Stimulated activated CD4-positive, alpha-beta T cell treated with anti-CD3 and anti-CD28 coated beads, Interleukin-4, amount 100 ng/mL, for 1 hour (primary cell): Measurements from ENCODE around the gene GRPR.

ENCODE experiments used
- DNase-seq: peaks from one replicate; pipeline ENCODE4 v3.0.0-alpha.2; 2020

GRPR gene

DNA sequence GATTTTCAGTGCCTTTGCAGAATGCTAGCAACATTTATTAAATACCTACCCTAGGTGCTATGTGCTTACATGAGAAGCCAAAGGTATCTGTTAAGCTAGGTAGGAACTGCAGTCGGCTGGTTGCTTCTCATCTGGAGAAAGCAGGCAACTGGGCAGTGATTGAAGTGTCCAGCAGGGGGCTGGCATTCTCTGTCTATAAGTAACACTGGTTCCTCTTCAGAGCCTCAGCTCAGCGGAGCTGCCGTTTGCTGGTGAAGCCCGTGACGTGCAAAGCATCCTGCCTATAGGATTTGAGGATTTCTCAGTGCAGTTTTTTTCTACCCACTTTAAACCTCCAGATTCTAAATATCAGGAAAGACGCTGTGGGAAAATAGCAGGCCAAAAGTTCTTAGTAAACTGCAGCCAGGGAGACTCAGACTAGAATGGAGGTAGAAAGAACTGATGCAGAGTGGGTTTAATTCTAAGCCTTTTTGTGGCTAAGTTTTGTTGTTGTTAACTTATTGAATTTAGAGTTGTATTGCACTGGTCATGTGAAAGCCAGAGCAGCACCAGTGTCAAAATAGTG lies at the start of gene GRPR:
Gene GRPR, plus strand, starts transcription at position 344 of the 565 bp plus-strand sequence. CDS start 389 bp downstream, outside the sequence.
- DNase-seq, result peak; percentile 53

GRCh38 chrX:16075087-16075486 lies 48.3 kb upstream of the GRPR start:
- no peak for DNase-seq

GRCh38 chrX:16076834-16077233 lies 46.5 kb upstream of the GRPR start:
- DNase-seq, result no peak

DNA sequence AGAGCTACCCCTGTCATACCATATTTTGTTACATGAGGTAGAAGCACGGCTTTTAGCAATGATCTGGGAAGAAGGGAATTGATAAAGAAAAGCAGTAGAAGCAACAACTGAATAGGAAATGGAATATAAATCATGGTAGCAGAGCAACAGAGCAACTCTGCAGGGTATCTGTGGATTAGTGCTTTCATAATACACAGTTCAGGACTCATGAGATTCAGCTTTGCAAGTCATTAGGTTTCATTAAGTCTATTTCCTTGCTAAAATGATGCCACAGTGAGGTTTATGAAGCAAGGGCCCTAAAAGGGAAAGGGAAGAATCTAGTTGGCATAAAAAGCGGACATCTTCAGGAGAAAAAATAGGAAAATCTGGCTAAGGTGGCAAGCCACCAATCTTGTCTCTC lies 45.6 kb upstream of the GRPR start:
- DNase-seq, result no peak

- no peak for DNase-seq
Observed at GRCh38 chrX:16081357-16081756, 42.0 kb upstream of the GRPR start.

- no peak for DNase-seq
Observed at GRCh38 chrX:16082470-16083085, 40.8 kb upstream of the GRPR start.

DNA sequence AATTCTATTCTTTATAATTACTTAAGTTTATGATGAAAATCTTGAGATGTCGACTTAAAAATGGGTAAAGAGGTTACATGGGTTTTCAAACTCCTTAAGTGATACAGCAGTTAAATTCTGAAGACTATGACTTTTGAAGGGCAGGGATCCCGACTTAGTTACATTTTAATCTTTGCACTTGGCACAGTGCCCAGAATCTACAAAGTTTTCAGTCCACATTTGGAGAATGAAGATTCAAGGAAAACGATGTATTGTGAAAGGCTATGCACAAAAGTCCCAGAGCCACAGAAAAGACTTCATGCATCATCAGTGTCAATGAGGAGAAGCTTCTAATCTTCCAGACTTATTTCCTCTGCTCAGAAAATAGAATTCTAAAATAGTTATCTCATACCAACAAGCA lies 36.3 kb upstream of the GRPR start:
- DNase-seq, result no peak

DNA sequence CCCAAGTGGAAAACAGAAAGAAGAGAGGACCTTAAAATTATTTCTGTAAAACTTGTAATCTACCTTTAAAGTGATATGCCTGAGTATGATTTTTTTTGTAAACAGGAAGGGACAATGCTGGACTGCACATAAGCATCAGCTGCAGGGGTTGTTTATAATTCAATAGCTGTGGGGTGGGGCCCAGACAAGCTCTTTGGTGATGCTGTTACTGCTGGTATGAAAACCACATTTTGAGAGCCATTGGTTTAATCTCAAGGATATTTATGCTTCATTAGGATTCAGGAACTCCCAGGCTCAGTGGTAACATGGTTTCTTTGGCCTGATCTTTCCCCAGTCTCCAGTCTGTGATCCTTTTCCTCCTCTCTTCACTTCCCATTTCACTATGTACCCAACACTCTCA lies 34.3 kb upstream of the GRPR start:
- no peak for DNase-seq

- DNase-seq, result no peak
Observed at GRCh38 chrX:16096141-16096540, 27.2 kb upstream of the GRPR start.

GRCh38 chrX:16100673-16101072 lies 22.7 kb upstream of the GRPR start:
- DNase-seq, result no peak

- DNase-seq, result no peak
Observed at GRCh38 chrX:16101581-16101980, 21.8 kb upstream of the GRPR start.

- no peak for DNase-seq
Observed at GRCh38 chrX:16103625-16104024, 19.7 kb upstream of the GRPR start.

DNA sequence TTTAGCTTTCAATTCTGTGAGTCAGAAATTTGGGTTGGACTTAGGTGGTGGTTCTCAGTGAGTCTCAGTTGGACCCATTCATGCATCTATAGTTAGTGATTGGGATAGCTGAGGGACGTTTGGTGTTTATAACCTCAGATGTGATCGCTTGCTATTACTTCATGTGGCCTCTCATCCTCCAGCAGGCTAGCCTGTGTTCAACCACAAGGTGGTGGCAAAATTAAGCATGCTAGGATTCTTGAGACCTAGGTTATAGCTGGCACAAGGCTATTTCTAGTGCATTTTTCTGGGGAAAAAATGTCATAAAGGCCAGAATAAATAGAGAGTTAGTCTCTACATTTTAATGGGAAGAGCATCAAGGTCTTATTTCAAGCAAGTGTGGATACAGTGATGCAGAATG lies 10.9 kb upstream of the GRPR start:
- DNase-seq, result no peak

DNA sequence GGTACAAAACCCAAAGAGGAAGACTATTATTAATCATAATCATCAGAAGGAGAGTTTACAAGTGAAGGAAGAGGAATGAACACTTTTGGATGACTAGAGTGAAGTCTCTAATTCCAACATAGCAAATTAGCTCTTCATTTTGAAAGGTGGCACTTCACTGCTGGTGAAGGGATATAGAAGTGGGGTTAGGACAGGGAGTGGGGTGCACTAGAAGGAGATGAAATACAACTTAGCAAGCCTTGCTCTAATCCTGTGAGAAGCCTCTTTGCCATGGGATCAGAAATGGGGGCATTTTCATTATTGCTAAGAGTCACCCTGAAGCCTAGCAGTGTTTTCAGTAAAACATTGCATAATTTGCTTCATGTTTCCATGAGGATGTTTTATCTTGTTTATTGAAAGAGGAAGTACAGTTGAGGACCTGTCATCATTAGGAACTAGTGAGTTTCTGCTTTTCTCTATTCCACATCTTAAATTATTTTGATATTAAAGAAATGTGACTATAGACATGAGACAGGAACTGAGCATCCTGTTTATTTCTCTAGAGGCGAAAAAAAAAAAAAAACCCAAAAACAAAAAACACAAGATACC lies 9.3 kb upstream of the GRPR start:
- no peak for DNase-seq

- no peak for DNase-seq
Observed at GRCh38 chrX:16114611-16115010, 8.8 kb upstream of the GRPR start.

- no peak for DNase-seq
Observed at GRCh38 chrX:16119353-16120220, 3.8 kb upstream of the GRPR start.

- no peak for DNase-seq
Observed at GRCh38 chrX:16120431-16120830, 2.9 kb upstream of the GRPR start.

DNA sequence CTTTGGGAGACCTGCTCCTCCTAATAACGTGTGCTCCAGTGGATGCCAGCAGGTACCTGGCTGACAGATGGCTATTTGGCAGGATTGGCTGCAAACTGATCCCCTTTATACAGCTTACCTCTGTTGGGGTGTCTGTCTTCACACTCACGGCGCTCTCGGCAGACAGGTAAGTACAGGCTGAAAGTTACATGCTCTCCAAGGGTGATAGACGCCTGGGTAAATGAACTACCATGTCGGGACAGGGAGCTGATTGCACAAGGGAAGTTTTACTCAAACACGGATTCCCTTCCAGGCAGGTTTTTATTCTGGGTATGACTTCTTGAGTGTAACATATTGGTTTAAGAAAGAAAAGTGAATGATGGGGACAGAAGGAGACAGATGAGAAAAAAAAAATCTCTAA lies 836 bp downstream of the GRPR start:
- no peak for DNase-seq

- no peak for DNase-seq
Observed at GRCh38 chrX:16125520-16126149, 2.3 kb downstream of the GRPR start.

- DNase-seq, result no peak
Observed at GRCh38 chrX:16130707-16131106, 7.3 kb downstream of the GRPR start.

DNA sequence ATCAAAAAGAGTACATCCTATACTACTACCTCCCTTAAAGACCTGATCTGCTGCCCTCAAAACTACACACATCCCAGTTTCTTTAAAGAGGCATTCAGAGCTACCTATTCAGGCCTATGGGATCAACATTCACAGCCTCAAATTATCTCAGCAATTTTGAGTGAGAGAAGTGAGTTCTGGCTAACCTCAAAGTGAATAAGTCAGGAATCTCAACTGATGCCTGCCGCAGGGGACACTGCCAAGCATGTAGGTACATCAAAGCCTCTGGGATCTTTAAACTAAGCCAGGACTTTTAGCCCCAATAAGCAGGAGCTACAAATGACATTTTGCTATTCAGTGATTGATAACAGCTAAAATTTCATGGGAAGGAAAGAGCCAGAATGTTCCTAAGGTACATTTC lies 11.6 kb downstream of the GRPR start:
- no peak for DNase-seq

DNA sequence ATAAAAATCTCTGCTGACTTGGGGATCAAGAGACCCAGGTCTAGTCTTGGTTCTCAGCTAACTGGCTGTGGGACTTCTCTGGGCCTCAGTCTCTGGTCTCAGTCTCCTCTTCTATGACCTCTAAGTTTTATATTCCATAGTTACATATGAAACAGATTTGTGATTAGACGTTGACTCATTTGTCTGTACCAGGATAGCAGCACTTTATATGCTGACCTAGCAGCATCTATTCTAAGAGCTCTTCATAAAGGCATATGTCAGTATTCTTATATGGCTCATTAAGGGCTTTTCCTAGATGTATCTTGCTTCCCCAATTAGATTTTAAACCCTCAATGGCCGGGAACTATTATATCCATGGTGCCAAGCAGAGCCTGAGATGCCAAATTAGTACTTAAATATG lies 12.7 kb downstream of the GRPR start:
- DNase-seq, result no peak

DNA sequence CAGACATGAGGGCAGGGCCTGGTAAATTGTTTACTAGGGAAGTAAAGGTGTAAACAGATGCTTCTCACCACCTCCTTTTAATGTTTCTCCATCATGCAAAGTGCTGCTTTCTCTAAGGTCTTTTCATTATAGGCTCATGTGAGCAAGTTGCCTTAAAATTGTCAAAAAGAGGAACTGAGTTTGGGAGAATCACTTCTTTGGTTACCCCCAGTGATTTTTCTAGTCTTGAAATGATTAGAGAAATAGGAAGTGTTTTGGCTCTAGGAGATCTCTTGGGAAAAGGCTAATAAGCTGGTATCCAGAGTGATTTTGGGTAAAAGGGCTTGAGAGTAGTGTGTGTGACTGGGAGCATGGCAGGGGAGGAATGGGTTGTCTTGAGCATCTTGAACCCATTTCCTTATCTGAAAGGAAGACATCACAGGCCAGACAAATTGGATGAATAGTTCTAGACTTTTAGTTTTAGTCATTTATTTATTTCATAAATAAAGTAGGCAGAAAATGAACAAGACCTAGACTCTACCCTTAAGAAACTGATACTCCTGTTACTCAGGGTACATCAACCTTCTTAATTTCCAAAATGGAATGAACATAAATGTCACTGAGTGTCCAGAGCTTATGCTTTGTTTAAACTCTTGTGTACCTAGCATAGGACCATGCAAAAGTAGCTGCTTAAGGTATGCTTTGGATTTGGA lies 14.2 kb downstream of the GRPR start:
- DNase-seq, result no peak
